HAP-1 (cell line): Measurements from ENCODE around the gene NME3.
"Not testable (repeated sequence)": the region's sequence is repeated elsewhere in the genome, so short reads cannot be mapped to it uniquely, and the experiment has no call there.

ENCODE experiments used
- DNase-seq, 2 experiments: peaks; one replicate each; pipeline ENCODE4 v3.0.0-alpha.2; 2016 to 2020; ENCODE audit warnings: low spot score in 2 of 2
- H3K27me3 ChIP-seq: fragments of 250-450 bp; sonication (Bioruptor Pico); 2 replicates; pipeline ENCODE4 v1.5.1; 2020; ENCODE audit warnings: low read depth, mild to moderate bottlenecking, moderate library complexity
- H3K36me3 ChIP-seq: fragments of 250-450 bp; sonication (Bioruptor Pico); replicated peaks from 2 replicates; pipeline ENCODE4 v1.5.1; 2020; ENCODE audit warnings: mild to moderate bottlenecking
- H3K4me1 ChIP-seq: fragments of 250-450 bp; sonication (Bioruptor Pico); 2 replicates; pipeline ENCODE4 v1.5.1; 2020; ENCODE audit warnings: mild to moderate bottlenecking
- H3K4me3 ChIP-seq: fragments of 250-450 bp; sonication (Bioruptor Pico); 2 replicates; pipeline ENCODE4 v1.5.1; 2020; ENCODE audit warnings: mild to moderate bottlenecking, moderate library complexity
- H3K9me3 ChIP-seq: fragments of 250-450 bp; sonication (Bioruptor Pico); 2 replicates; pipeline ENCODE4 v1.5.1; 2020; ENCODE audit warnings: mild to moderate bottlenecking, moderate library complexity
- in situ Hi-C: fragments of 300-500 bp; cut with MboI; formaldehyde crosslinking; loops from 3 replicates; pipeline ENCODE4 v1.14.3; 2020; ENCODE audit warnings: low sequenced_read_pairs, inconsistent platforms, mixed read lengths

The NME3 gene

DNA sequence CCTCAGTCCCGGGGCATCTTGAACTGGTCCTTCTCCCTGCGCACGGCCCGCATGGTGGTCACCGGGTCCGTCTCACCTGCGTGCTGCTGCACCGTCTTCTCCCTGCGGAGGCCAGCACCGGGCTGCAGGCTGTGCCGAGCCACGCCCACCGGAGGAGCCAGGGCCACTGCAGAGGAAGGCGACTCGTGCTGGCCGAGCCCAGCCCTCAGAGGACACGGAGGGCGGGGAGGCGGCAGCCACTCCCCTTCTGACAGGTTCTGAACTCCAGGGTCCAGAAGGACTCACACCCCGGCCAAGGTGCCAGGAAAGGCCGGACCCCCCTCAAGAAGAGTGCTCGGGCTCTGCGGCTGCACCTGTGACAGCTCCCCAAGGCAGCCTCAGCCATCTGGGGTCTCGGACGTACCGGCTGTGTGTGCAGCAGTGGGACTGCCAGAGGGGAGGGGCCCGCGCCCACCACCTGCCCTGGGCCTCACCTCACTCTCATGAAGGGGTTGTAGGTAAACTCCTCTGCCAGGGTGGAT is 38.0 kb upstream of the NME3 start:
- no peaks in the 10 kb centered on the region for H3K9me3 ChIP-seq
- in situ Hi-C loops = no loop called here
- no peaks in the 10 kb centered on the region for H3K27me3 ChIP-seq
- H3K36me3 ChIP-seq = peaks cover 22% of the 10 kb centered on the region
- no peak overlapping the region for H3K4me3 ChIP-seq
- no peak for DNase-seq
- H3K4me1 ChIP-seq = no peaks in the 10 kb centered on the region

DNA sequence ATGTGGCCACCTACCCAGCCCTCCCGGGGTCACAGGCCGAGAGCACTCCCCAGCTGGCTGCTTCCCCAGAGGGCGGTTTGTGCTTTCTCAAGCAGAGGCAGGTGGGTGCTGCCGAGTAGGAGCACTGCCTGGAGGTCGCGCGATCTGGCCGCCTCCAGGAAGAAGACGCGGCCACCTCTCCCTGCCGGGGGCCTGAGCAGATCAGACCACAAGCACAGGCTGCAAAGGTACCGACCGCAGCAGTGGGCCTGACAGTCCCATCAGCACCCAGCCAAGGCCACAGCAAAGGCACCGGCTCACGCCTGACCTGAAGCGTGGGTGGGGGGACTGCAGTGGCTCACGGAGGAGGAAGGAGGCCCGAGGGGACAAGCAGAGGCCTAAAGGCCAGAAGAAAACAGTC is 37.3 kb upstream of the NME3 start:
- Histone ChIP-seq H3K4me1 (no peaks in the 10 kb centered on the region), H3K9me3 (no peaks in the 10 kb centered on the region), H3K36me3 (peaks cover 22% of the 10 kb centered on the region), H3K4me3 (no peak overlapping the region), H3K27me3 (no peaks in the 10 kb centered on the region)
- in situ Hi-C loops = no loop called here
- DNase-seq = no peak

DNA sequence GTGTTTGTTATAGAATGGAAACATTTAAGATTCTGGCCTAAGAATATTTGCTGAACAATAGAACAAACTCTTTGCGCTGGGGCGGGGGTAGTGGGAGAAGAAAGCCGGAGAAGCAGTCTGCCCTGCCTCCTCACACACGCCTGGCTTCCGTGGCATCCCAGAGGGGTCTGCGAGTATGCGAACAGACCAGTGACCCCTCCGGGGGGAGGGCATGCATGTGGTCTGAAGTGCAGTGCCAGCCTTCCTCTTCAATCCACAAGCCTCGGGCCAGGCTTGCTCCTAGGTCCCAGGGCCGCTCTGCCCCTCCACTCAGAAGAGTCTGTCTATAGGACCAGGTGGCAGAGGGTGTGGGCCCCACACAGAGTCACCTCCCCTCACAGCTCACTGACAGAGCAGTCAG is 36.3 kb upstream of the NME3 start:
- no peak overlapping the region for H3K4me3 ChIP-seq
- in situ Hi-C loops = no loop called here
- DNase-seq = no peak
- no peaks in the 10 kb centered on the region for H3K27me3 ChIP-seq
- no peaks in the 10 kb centered on the region for H3K9me3 ChIP-seq
- peaks cover 22% of the 10 kb centered on the region for H3K36me3 ChIP-seq
- H3K4me1 ChIP-seq = no peaks in the 10 kb centered on the region

DNA sequence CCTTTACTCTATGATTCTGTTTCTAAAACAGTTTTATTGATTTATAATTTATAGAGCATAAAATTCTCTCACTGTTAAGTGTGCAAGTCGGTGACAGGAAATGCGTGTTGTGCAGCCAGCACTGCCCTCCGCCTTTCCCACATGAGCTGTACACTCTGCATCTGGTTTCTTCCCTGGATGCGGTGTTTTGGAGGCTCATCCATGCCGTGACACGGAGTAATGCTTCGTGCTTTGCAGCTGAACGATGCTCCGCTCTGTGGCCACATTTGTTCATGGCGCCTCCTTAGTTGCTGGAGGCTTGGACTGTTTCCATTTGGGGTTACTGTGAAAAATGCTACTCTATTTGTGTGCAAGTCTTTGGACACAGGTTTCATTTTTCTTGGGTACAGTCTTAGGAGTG is 29.4 kb upstream of the NME3 start:
- in situ Hi-C loops = no loop called here
- Histone ChIP-seq H3K4me3 (no peak overlapping the region), H3K9me3 (peaks cover 16% of the 10 kb centered on the region), H3K27me3 (no peaks in the 10 kb centered on the region), H3K36me3 (no peaks in the 10 kb centered on the region), H3K4me1 (no peaks in the 10 kb centered on the region)
- DNase-seq = no peak

DNA sequence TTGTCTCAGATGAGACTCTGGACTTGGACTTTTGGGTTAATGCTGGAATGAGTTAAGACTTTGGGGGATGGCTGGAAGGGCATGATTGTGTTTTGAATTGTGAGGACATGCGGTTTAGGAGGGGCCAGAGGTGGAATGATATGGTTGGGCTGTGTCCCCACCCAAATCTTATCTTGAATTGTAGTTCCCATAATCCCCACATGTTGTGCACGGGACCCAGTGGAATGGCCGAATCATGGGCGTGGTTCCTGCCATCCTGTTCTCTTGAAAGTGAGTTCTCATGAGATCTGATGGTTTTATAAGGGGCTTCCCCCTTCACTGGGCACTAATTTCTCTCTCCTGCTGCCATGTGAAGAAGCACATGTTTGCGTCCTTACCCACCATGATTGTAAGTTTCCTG is 27.9 kb upstream of the NME3 start:
- H3K4me3 ChIP-seq, H3K27me3 ChIP-seq, DNase-seq, in situ Hi-C loops, H3K36me3 ChIP-seq, H3K4me1 ChIP-seq: not testable (repeated sequence)
- peaks cover 16% of the 10 kb centered on the region for H3K9me3 ChIP-seq

- H3K9me3 ChIP-seq = peaks cover 13% of the 10 kb centered on the region
Observed at GRCh38 chr16:1794908-1795666, 23.7 kb upstream of the NME3 start.

GRCh38 chr16:1794221-1794871 is 23.0 kb upstream of the NME3 start:
- in situ Hi-C loops = no loop called here
- Histone ChIP-seq H3K9me3 (peaks cover 10% of the 10 kb centered on the region), H3K4me3 (no peak overlapping the region), H3K4me1 (no peaks in the 10 kb centered on the region), H3K36me3 (no peaks in the 10 kb centered on the region; the same call in 1 of the 2 replicates), H3K27me3 (no peaks in the 10 kb centered on the region)
- no peak for DNase-seq

More at GRCh38 chr16:1794908-1795666, 23.7 kb upstream of the NME3 start:
- H3K27me3 ChIP-seq = no peaks in the 10 kb centered on the region
- no peak for DNase-seq
- no peak overlapping the region for H3K4me3 ChIP-seq
- H3K4me1 ChIP-seq = no peaks in the 10 kb centered on the region
- in situ Hi-C loops = no loop called here
- no peaks in the 10 kb centered on the region; the same call in 1 of the 2 replicates for H3K36me3 ChIP-seq

- Histone ChIP-seq H3K36me3 (peaks cover 3% of the 10 kb centered on the region; the same call in 1 of the 2 replicates), H3K27me3 (no peaks in the 10 kb centered on the region), H3K4me1 (no peaks in the 10 kb centered on the region), H3K9me3 (peaks cover 8% of the 10 kb centered on the region), H3K4me3 (no peak within 1 kb of the TSS)
- in situ Hi-C loops = no loop called here
- DNase-seq = no peak
Observed at GRCh38 chr16:1793578-1794220, 22.4 kb upstream of the NME3 start, which contains the start of gene IGFALS. Gene IGFALS, minus strand, starts transcription at chr16:1793705. Its CDS starts 53 bp downstream, at chr16:1793652.

DNA sequence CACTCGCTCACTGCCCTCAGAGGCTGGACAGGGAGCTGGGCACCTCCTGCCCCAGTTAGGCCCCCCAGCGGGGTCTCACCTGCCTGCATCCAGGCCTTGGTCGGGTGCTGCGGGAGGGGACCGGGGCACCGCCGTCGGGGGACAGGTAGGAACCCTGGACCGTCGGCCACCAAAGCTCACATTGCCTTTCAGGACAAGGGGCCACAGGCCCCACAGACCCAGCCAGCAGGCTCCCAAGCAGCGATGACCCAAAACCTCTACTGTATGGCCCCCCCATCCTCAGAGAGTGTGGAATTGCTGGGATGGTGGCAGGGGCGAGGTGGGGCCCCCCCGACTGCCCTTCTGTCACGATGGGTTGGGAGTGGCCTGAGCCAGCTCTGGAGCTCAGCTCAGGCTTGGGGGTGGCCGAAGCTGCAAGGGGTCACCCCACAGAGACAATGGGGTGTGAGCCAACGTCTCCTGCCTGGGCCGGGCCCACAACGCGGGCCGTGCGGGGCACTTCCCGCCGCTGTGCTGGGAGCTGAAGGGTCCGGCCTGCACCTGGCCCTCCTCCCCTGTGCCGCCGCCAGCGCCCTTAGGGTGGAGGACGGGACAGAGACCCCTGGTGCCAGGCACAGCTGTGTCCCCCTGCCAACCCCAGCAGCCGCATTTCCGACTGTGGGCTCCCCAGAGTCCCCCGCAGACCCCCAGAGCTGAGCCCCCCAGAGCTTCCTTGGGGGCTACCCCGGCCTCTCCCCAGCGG is 21.7 kb upstream of the NME3 start:
- H3K36me3 ChIP-seq = peaks cover 6% of the 10 kb centered on the region; the same call in 1 of the 2 replicates
- in situ Hi-C loops = no loop called here
- peaks cover 2% of the 10 kb centered on the region for H3K9me3 ChIP-seq
- DNase-seq = no peak
- H3K4me3 ChIP-seq = no peak overlapping the region
- H3K27me3 ChIP-seq = no peaks in the 10 kb centered on the region
- H3K4me1 ChIP-seq = no peaks in the 10 kb centered on the region

GRCh38 chr16:1791943-1792812 is 20.8 kb upstream of the NME3 start:
- no peaks in the 10 kb centered on the region for H3K27me3 ChIP-seq
- no peaks in the 10 kb centered on the region for H3K9me3 ChIP-seq
- no peak overlapping the region for H3K4me3 ChIP-seq
- no peak for DNase-seq
- peaks cover 6% of the 10 kb centered on the region; the same call in 1 of the 2 replicates for H3K36me3 ChIP-seq
- in situ Hi-C loops = no loop called here
- no peaks in the 10 kb centered on the region for H3K4me1 ChIP-seq

- no peak overlapping the region for H3K4me3 ChIP-seq
- DNase-seq = no peak
- peaks cover 6% of the 10 kb centered on the region; the same call in 1 of the 2 replicates for H3K36me3 ChIP-seq
- H3K9me3 ChIP-seq = no peaks in the 10 kb centered on the region
- H3K27me3 ChIP-seq = no peaks in the 10 kb centered on the region
- in situ Hi-C loops = no loop called here
- H3K4me1 ChIP-seq = no peaks in the 10 kb centered on the region
Observed at GRCh38 chr16:1791256-1791942, 20.1 kb upstream of the NME3 start.

GRCh38 chr16:1790611-1791255 is 19.4 kb upstream of the NME3 start:
- Histone ChIP-seq H3K4me3 (no peak overlapping the region), H3K4me1 (no peaks in the 10 kb centered on the region), H3K9me3 (no peaks in the 10 kb centered on the region), H3K36me3 (peaks cover 6% of the 10 kb centered on the region; the same call in 1 of the 2 replicates), H3K27me3 (no peaks in the 10 kb centered on the region)
- in situ Hi-C loops = no loop called here
- no peak for DNase-seq
